Measurements from ENCODE around the gene RGS9.

- TF ChIP-seq CTCF (IDR thresholded peaks at IDR 0.05) (no peak), POLR2A (IDR thresholded peaks at IDR 0.05) (no peak)
These were observed 92.9 kb downstream of the RGS9 start for GRCh38 chr17:65230040-65230439.

Measured in body of pancreas (tissue), 4 donors.